HepG2 (cell line): ENCODE results near the gene MARF1. TPM values are rescaled to one million over a fixed set of nuclear protein-coding genes. Genes with fewer than 3 reads are reported as not detected.
A peak's percentile ranks its signal among the peaks of the same experiment; 100 is the strongest.

Experiments used
- GATA4 ChIP-seq: sonication (generic); IDR thresholded peaks from 2 replicates; pipeline ENCODE4 v1.6.1; 2016; ENCODE audit warnings: antibody characterized with exemption, low read depth, borderline replicate concordance
- HMG20A ChIP-seq: IDR thresholded peaks from 2 replicates; pipeline ENCODE4 v1.6.1; 2016; ENCODE audit warnings: borderline replicate concordance
- MIXL1 ChIP-seq: IDR thresholded peaks from 2 replicates; pipeline ENCODE4 v1.6.1; 2016
- MTF1 ChIP-seq: sonication (generic); formaldehyde crosslinking; IDR thresholded peaks from 2 replicates; pipeline ENCODE4 v1.5.0; 2020; ENCODE audit warnings: missing genetic modification reagents
- RAD51 ChIP-seq: fragments of 450-650 bp; IDR thresholded peaks from 2 replicates; pipeline ENCODE4 v1.6.1; 2016; ENCODE audit warnings: borderline replicate concordance
- REPIN1 ChIP-seq: sonication (generic); formaldehyde crosslinking; IDR thresholded peaks from 2 replicates; pipeline ENCODE4 v1.8.0; 2022; ENCODE audit warnings: missing genetic modification reagents, low read depth, mild to moderate bottlenecking, borderline replicate concordance
- RNF2 ChIP-seq: fragments of 450-650 bp; conservative IDR thresholded peaks from 2 replicates; pipeline ENCODE4 v1.6.1; 2016; ENCODE audit warnings: low read depth
- SOX6 ChIP-seq, 2 experiments: fragments of 450-650 bp in 1 of 2; sonication (generic) in 1 of 2; formaldehyde crosslinking in 1 of 2; IDR thresholded peaks; 2 replicates each; pipeline versions ENCODE4 v1.4.0 to v1.6.1; 2017 to 2020; ENCODE audit warnings: antibody characterized with exemption in 1 of 2, mild to moderate bottlenecking in 1 of 2, missing genetic modification reagents in 1 of 2
- ZNF20 ChIP-seq: sonication (generic); formaldehyde crosslinking; IDR thresholded peaks from 2 replicates; pipeline ENCODE4 v1.4.0; 2020; ENCODE audit warnings: mild to moderate bottlenecking, moderate library complexity, missing genetic modification reagents
- ZNF552 ChIP-seq: sonication (generic); formaldehyde crosslinking; IDR thresholded peaks from 2 replicates; pipeline ENCODE4 v1.9.0; 2022; ENCODE audit warnings: missing genetic modification reagents, mild to moderate bottlenecking, borderline replicate concordance
- ZNF556 ChIP-seq: sonication (generic); formaldehyde crosslinking; IDR thresholded peaks from 2 replicates; pipeline ENCODE4 v1.4.0; 2020; ENCODE audit warnings: mild to moderate bottlenecking, missing genetic modification reagents, borderline replicate concordance
- ZNF562 ChIP-seq: sonication (generic); formaldehyde crosslinking; IDR thresholded peaks from 2 replicates; pipeline ENCODE4 v1.8.0; 2022; ENCODE audit warnings: missing genetic modification reagents, borderline replicate concordance
- ZNF563 ChIP-seq: sonication (generic); formaldehyde crosslinking; IDR thresholded peaks from 2 replicates; pipeline ENCODE4 v1.8.0; 2022; ENCODE audit warnings: mild to moderate bottlenecking, moderate library complexity, missing genetic modification reagents
- ZNF619 ChIP-seq: sonication (generic); formaldehyde crosslinking; IDR thresholded peaks from 2 replicates; pipeline ENCODE4 v1.4.0; 2020; ENCODE audit warnings: mild to moderate bottlenecking, missing genetic modification reagents
- ZNF777 ChIP-seq: sonication (generic); formaldehyde crosslinking; IDR thresholded peaks from 2 replicates; pipeline ENCODE4 v1.4.0; 2020; ENCODE audit warnings: missing genetic modification reagents
- polyA plus RNA-seq, 8 experiments: library from polyadenylated mRNA; depleted of rRNA in 3 of 8; stranded (reverse) in 7 of 8; unstranded in 1 of 8; fragments of >200 nt; fragmentation: Illumina TruSeq in 4 of 8; extraction: Trizol in 4 of 8; gene quantifications; 2 replicates each; pipeline versions ENCODE4 v1.2.1 to v1.2.3, GENCODE V29; 2011 to 2016; ENCODE audit warnings: low read depth in 4 of 8, missing spikeins in 1 of 8, mixed read lengths in 1 of 8; ENCODE audit not compliant: insufficient read depth in 1 of 8
- total RNA-seq, 5 experiments: library from RNA; depleted of rRNA; stranded (reverse); fragments of >200 nt; fragmentation: Illumina TruSeq; extraction: Trizol; gene quantifications; 2 replicates each; pipeline ENCODE4 v1.2.3, GENCODE V29; 2016; ENCODE audit warnings: low read depth in 1 of 5
- TF ChIP-seq, protein P1 (sequence below): sonication (generic); formaldehyde crosslinking; IDR thresholded peaks from 2 replicates; pipeline ENCODE4 v1.4.0; 2020; ENCODE audit warnings: mild to moderate bottlenecking, missing genetic modification reagents
- TF ChIP-seq, protein P2 (sequence below): sonication (generic); formaldehyde crosslinking; IDR thresholded peaks from 2 replicates; pipeline ENCODE4 v1.5.1; 2020; ENCODE audit warnings: missing genetic modification reagents, mild to moderate bottlenecking, borderline replicate concordance
- TF ChIP-seq, protein P3 (sequence below): sonication (generic); formaldehyde crosslinking; conservative IDR thresholded peaks from 2 replicates; pipeline ENCODE4 v1.8.0; 2022; ENCODE audit warnings: mild to moderate bottlenecking, moderate library complexity, missing genetic modification reagents
- TF ChIP-seq, protein P4 (sequence below): IDR thresholded peaks from 2 replicates; pipeline ENCODE4 v1.6.1; 2016; ENCODE audit warnings: low read depth, control low read depth
- TF ChIP-seq, protein P5 (sequence below): fragments of 450-650 bp; IDR thresholded peaks from 2 replicates; pipeline ENCODE4 v1.6.1; 2017; ENCODE audit warnings: mild to moderate bottlenecking

The MARF1 gene
- total and polyA plus RNA-seq, 2 of the 13 experiments (the other 11 are each of a cell fraction or from before 2014, with no cell fraction given): 8.7 to 20.7 TPM

DNA sequence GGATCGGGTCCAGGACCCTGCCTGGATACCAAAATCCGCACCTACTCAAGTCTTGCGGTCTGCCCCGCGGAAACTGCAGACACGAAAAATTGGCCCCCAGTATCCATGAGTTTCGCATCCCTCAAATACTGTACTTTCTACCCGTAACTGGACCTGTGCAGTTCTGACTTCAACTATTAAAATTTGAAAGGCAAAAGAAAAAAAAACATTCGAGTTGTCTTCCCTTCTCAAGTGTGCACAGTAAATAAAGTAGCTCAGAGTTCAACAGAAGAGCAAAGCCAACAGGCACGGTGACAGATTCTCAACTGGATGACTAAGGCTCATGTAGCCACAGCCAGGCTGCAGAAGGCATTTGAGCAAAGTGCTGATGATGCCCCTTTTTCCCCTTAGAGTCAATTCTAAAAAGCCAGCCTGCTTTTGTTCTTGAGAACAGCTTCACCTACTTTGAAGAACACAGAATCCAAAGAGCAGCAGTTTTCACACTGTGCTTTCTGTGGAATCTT lies 32.5 kb downstream of the MARF1 start (continued):
- TF ChIP-seq, protein P1, sequence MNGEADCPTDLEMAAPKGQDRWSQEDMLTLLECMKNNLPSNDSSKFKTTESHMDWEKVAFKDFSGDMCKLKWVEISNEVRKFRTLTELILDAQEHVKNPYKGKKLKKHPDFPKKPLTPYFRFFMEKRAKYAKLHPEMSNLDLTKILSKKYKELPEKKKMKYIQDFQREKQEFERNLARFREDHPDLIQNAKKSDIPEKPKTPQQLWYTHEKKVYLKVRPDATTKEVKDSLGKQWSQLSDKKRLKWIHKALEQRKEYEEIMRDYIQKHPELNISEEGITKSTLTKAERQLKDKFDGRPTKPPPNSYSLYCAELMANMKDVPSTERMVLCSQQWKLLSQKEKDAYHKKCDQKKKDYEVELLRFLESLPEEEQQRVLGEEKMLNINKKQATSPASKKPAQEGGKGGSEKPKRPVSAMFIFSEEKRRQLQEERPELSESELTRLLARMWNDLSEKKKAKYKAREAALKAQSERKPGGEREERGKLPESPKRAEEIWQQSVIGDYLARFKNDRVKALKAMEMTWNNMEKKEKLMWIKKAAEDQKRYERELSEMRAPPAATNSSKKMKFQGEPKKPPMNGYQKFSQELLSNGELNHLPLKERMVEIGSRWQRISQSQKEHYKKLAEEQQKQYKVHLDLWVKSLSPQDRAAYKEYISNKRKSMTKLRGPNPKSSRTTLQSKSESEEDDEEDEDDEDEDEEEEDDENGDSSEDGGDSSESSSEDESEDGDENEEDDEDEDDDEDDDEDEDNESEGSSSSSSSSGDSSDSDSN (CRISPR knock-in tag): peak; percentile 40; the same call in 1 of the 2 replicates
- TF ChIP-seq, protein P2, sequence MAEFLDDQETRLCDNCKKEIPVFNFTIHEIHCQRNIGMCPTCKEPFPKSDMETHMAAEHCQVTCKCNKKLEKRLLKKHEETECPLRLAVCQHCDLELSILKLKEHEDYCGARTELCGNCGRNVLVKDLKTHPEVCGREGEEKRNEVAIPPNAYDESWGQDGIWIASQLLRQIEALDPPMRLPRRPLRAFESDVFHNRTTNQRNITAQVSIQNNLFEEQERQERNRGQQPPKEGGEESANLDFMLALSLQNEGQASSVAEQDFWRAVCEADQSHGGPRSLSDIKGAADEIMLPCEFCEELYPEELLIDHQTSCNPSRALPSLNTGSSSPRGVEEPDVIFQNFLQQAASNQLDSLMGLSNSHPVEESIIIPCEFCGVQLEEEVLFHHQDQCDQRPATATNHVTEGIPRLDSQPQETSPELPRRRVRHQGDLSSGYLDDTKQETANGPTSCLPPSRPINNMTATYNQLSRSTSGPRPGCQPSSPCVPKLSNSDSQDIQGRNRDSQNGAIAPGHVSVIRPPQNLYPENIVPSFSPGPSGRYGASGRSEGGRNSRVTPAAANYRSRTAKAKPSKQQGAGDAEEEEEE (CRISPR knock-in tag): no peak
- TF ChIP-seq MIXL1 (CRISPR knock-in tag) (peak; percentile 82), REPIN1 (CRISPR knock-in tag) (no peak), RAD51 (no peak), HMG20A (CRISPR knock-in tag) (peak; percentile 91), GATA4 (no peak; the same call in 1 of the 2 replicates), ZNF619 (CRISPR knock-in tag) (no peak), ZNF562 (no peak), ZNF20 (no peak), ZNF556 (CRISPR knock-in tag) (peak; percentile 76), ZNF563 (no peak), MTF1 (no peak), ZNF777 (CRISPR knock-in tag) (no peak), ZNF552 (CRISPR knock-in tag) (no peak), SOX6 (IDR thresholded peaks at IDR 0.05) (no peak), SOX6 (CRISPR knock-in tag; IDR thresholded peaks at IDR 0.05) (peak; percentile 69), RNF2 (no peak)
- TF ChIP-seq, protein P3, sequence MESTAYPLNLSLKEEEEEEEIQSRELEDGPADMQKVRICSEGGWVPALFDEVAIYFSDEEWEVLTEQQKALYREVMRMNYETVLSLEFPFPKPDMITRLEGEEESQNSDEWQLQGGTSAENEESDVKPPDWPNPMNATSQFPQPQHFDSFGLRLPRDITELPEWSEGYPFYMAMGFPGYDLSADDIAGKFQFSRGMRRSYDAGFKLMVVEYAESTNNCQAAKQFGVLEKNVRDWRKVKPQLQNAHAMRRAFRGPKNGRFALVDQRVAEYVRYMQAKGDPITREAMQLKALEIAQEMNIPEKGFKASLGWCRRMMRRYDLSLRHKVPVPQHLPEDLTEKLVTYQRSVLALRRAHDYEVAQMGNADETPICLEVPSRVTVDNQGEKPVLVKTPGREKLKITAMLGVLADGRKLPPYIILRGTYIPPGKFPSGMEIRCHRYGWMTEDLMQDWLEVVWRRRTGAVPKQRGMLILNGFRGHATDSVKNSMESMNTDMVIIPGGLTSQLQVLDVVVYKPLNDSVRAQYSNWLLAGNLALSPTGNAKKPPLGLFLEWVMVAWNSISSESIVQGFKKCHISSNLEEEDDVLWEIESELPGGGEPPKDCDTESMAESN (CRISPR knock-in tag): no peak; the same call in 1 of the 2 replicates
- TF ChIP-seq, protein P4, sequence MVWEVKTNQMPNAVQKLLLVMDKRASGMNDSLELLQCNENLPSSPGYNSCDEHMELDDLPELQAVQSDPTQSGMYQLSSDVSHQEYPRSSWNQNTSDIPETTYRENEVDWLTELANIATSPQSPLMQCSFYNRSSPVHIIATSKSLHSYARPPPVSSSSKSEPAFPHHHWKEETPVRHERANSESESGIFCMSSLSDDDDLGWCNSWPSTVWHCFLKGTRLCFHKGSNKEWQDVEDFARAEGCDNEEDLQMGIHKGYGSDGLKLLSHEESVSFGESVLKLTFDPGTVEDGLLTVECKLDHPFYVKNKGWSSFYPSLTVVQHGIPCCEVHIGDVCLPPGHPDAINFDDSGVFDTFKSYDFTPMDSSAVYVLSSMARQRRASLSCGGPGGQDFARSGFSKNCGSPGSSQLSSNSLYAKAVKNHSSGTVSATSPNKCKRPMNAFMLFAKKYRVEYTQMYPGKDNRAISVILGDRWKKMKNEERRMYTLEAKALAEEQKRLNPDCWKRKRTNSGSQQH (CRISPR knock-in tag): no peak
- TF ChIP-seq, protein P5, sequence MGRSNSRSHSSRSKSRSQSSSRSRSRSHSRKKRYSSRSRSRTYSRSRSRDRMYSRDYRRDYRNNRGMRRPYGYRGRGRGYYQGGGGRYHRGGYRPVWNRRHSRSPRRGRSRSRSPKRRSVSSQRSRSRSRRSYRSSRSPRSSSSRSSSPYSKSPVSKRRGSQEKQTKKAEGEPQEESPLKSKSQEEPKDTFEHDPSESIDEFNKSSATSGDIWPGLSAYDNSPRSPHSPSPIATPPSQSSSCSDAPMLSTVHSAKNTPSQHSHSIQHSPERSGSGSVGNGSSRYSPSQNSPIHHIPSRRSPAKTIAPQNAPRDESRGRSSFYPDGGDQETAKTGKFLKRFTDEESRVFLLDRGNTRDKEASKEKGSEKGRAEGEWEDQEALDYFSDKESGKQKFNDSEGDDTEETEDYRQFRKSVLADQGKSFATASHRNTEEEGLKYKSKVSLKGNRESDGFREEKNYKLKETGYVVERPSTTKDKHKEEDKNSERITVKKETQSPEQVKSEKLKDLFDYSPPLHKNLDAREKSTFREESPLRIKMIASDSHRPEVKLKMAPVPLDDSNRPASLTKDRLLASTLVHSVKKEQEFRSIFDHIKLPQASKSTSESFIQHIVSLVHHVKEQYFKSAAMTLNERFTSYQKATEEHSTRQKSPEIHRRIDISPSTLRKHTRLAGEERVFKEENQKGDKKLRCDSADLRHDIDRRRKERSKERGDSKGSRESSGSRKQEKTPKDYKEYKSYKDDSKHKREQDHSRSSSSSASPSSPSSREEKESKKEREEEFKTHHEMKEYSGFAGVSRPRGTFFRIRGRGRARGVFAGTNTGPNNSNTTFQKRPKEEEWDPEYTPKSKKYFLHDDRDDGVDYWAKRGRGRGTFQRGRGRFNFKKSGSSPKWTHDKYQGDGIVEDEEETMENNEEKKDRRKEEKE: no peak
